ENCODE results near the gene APOBEC4. TPM values are rescaled to one million over a fixed set of nuclear protein-coding genes. Genes with fewer than 3 reads are reported as not detected.
A peak's percentile ranks its signal among the peaks of the same experiment; 100 is the strongest.

APOBEC4 gene
- total and polyA plus RNA-seq, 2 of the 13 experiments (the other 11 are each of a cell fraction or from before 2014, with no cell fraction given), result not detected

GRCh38 chr1:183635606-183636333 is 17.3 kb downstream of the APOBEC4 start, which contains the start of gene ARPC5 (continued):
- peak; percentile 50 for TF ChIP-seq ERF (CRISPR knock-in tag; IDR thresholded peaks at IDR 0.05)
- no peak for TF ChIP-seq NONO (IDR thresholded peaks at IDR 0.05)
- peak; percentile 74 for TF ChIP-seq NONO (CRISPR knock-in tag; conservative IDR thresholded peaks at IDR 0.05)
- peak; percentile 79; the same call in 1 of the 2 replicates for TF ChIP-seq LBX2 (CRISPR knock-in tag; IDR thresholded peaks at IDR 0.05; ENCODE audit: borderline replicate concordance)
- peak; percentile 73; the same call in 1 of the 2 replicates for TF ChIP-seq HIVEP1 (CRISPR knock-in tag; IDR thresholded peaks at IDR 0.05)
- no peak; the same call in 1 of the 2 replicates for TF ChIP-seq JDP2 (CRISPR knock-in tag; IDR thresholded peaks at IDR 0.05; ENCODE audit: borderline replicate concordance)
- peak; percentile 52 for TF ChIP-seq NFYB (CRISPR knock-in tag; IDR thresholded peaks at IDR 0.05)
- TF ChIP-seq CHD2 (IDR thresholded peaks at IDR 0.05; ENCODE audit: low read depth, low read length), result no peak
- TF ChIP-seq PRDM10 (CRISPR knock-in tag; IDR thresholded peaks at IDR 0.05; ENCODE audit: low read depth), result peak; percentile 43; the same call in 1 of the 2 replicates
- no peak for TF ChIP-seq NR3C1 (CRISPR knock-in tag; IDR thresholded peaks at IDR 0.05)
- no peak for TF ChIP-seq HOXA9 (CRISPR knock-in tag; IDR thresholded peaks at IDR 0.05; ENCODE audit: borderline replicate concordance)
- TF ChIP-seq CBX1 (IDR thresholded peaks at IDR 0.05; ENCODE audit: low read depth), result no peak
- peak; percentile 12; the same call in 1 of the 2 replicates for TF ChIP-seq NCOA2 (CRISPR knock-in tag; IDR thresholded peaks at IDR 0.05)
- TF ChIP-seq ZNF282 (IDR thresholded peaks at IDR 0.05; ENCODE audit: partially characterized antibody), result no peak
- peak; percentile 78 for TF ChIP-seq RFX1 (IDR thresholded peaks at IDR 0.05)
- TF ChIP-seq POLR2A (IDR thresholded peaks at IDR 0.05; ENCODE audit: insufficient read depth in 1 of 2, low read depth in 2 of 2, low read length in 2 of 2), result peak; percentile 83 to 84
- TF ChIP-seq ZNF3 (CRISPR knock-in tag; IDR thresholded peaks at IDR 0.05), result no peak
- peak; percentile 75 for TF ChIP-seq E2F1 (CRISPR knock-in tag; IDR thresholded peaks at IDR 0.05)
- TF ChIP-seq MED1 (CRISPR knock-in tag; IDR thresholded peaks at IDR 0.05), result peak; percentile 61; the same call in 1 of the 2 replicates
- TF ChIP-seq HMG20A (CRISPR knock-in tag; IDR thresholded peaks at IDR 0.05; ENCODE audit: borderline replicate concordance), result peak; percentile 26; the same call in 1 of the 2 replicates
- TF ChIP-seq TCF7 (IDR thresholded peaks at IDR 0.05; ENCODE audit: low read depth), result no peak
- TF ChIP-seq ZNF576 (CRISPR knock-in tag; IDR thresholded peaks at IDR 0.05), result no peak
- 0 out of 2 replicates have a peak, but pooled peaks have one; percentile 21 for TF ChIP-seq DRAP1 (CRISPR knock-in tag; IDR thresholded peaks at IDR 0.05)
- TF ChIP-seq HDAC1 (CRISPR knock-in tag; IDR thresholded peaks at IDR 0.05), result peak; percentile 63
- TF ChIP-seq TCF7L2 (IDR thresholded peaks at IDR 0.05; ENCODE audit: low read depth, low read length), result no peak
- TF ChIP-seq SNRNP70 (IDR thresholded peaks at IDR 0.05; ENCODE audit: low read depth, low read length), result no peak
- TF ChIP-seq ELF3 (CRISPR knock-in tag; IDR thresholded peaks at IDR 0.05), result peak; percentile 77
